Choroid plexus epithelial cell (primary cell): Measurements from ENCODE around the gene FOXP1.

Experiments used
- DNase-seq: peaks from one replicate; pipeline ENCODE4 v3.0.0-alpha.2; 2010; ENCODE audit warnings: low read depth
- H3K4me3 ChIP-seq: 2 replicates; pipeline ENCODE4 v1.5.1; 2011; ENCODE audit warnings: low read depth, mild to moderate bottlenecking, control low read depth, low read length, moderate library complexity
- CTCF ChIP-seq: conservative IDR thresholded peaks from 2 replicates; pipeline ENCODE4 v1.5.1; 2011; ENCODE audit warnings: low read depth, mild to moderate bottlenecking, control low read depth, inconsistent platforms, low read length, moderate library complexity

FOXP1 gene

GRCh38 chr3:70972855-70973254, 610.7 kb downstream of the FOXP1 start:
- no peak overlapping the region for H3K4me3 ChIP-seq
- no peak for TF ChIP-seq CTCF
- no peak for DNase-seq

- no peak for TF ChIP-seq CTCF
- H3K4me3 ChIP-seq, result no peak overlapping the region
- DNase-seq, result no peak
Measured at GRCh38 chr3:70970952-70971351, 612.6 kb downstream of the FOXP1 start.

- no peak overlapping the region for H3K4me3 ChIP-seq
- no peak for DNase-seq
- no peak for TF ChIP-seq CTCF
Measured at GRCh38 chr3:70970171-70970570, 613.4 kb downstream of the FOXP1 start.

GRCh38 chr3:70963431-70964275, 619.9 kb downstream of the FOXP1 start:
- DNase-seq, result peak; percentile 34
- no peak overlapping the region for H3K4me3 ChIP-seq
- TF ChIP-seq CTCF, result no peak

GRCh38 chr3:70959506-70960291, 623.8 kb downstream of the FOXP1 start:
- DNase-seq, result no peak
- no peak overlapping the region for H3K4me3 ChIP-seq
- no peak for TF ChIP-seq CTCF

GRCh38 chr3:70952033-70952747, 631.3 kb downstream of the FOXP1 start:
- no peak overlapping the region for H3K4me3 ChIP-seq
- no peak for DNase-seq
- TF ChIP-seq CTCF, result no peak
